Astrocyte of the cerebellum (primary cell): ENCODE results near the gene UQCR10.

Experiments used
- DNase-seq: peaks from one replicate; pipeline ENCODE4 v3.0.0-alpha.2; 2011; ENCODE audit warnings: low read depth
- H3K4me3 ChIP-seq: 2 replicates; pipeline ENCODE4 v1.5.1; 2011; ENCODE audit warnings: mild to moderate bottlenecking, low read depth, low read length, moderate library complexity
- in situ Hi-C: cut with HindIII; loops from 2 replicates; pipeline ENCODE4 v1.10.0; 2017; ENCODE audit warnings: low sequenced_read_pairs
- TF ChIP-seq, protein P1 (sequence below): IDR thresholded peaks from 2 replicates; pipeline ENCODE4 v1.5.1; 2012; ENCODE audit warnings: low read length, low read depth, moderate library complexity, mild to moderate bottlenecking; ENCODE audit errors: missing control alignments

Gene UQCR10

DNA sequence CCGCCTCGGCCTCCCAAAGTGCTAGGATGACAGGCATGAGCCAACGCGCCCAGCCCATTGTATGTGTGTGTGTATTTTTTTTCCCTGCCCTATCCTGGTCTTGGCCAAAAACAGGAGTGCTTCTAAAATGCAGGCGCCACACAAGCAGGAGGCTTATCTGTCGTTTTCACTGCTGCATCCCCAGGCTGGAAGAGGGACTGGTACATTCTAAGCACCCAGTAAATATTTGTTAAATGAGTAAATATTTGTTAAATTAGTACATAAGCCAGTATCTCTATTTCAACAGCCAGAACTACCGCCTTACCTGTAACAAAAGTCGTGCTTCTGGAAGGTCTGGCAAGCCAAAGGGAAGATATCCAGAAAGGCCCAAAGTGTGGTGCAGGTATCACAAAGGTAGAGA is 46.0 kb downstream of the UQCR10 start:
- no peak overlapping the region for H3K4me3 ChIP-seq
- in situ Hi-C loops: no loop called here
- no peak for DNase-seq
- TF ChIP-seq, protein P1, sequence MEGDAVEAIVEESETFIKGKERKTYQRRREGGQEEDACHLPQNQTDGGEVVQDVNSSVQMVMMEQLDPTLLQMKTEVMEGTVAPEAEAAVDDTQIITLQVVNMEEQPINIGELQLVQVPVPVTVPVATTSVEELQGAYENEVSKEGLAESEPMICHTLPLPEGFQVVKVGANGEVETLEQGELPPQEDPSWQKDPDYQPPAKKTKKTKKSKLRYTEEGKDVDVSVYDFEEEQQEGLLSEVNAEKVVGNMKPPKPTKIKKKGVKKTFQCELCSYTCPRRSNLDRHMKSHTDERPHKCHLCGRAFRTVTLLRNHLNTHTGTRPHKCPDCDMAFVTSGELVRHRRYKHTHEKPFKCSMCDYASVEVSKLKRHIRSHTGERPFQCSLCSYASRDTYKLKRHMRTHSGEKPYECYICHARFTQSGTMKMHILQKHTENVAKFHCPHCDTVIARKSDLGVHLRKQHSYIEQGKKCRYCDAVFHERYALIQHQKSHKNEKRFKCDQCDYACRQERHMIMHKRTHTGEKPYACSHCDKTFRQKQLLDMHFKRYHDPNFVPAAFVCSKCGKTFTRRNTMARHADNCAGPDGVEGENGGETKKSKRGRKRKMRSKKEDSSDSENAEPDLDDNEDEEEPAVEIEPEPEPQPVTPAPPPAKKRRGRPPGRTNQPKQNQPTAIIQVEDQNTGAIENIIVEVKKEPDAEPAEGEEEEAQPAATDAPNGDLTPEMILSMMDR: no peak

DNA sequence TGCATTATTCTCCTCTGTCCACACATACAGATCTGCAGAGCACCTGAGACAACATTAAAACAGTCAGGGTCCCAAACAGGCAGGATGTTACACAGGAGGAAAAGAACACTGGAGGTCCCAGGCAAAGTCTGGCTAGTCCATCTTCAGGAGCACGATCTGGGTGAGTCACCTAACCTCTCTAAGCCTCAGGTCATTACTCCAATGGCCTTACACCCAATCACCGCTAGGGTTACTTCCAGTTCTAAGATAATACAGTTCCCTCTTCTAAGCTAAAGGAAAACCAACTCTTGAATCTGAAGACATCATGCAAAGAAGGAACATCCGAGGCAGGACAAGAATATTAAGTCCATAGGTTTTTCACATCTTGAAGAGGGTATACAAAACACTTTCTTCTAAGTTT is 46.4 kb downstream of the UQCR10 start:
- in situ Hi-C loops: no loop called here
- TF ChIP-seq, protein P1: no peak
- no peak for DNase-seq
- no peak overlapping the region for H3K4me3 ChIP-seq

DNA sequence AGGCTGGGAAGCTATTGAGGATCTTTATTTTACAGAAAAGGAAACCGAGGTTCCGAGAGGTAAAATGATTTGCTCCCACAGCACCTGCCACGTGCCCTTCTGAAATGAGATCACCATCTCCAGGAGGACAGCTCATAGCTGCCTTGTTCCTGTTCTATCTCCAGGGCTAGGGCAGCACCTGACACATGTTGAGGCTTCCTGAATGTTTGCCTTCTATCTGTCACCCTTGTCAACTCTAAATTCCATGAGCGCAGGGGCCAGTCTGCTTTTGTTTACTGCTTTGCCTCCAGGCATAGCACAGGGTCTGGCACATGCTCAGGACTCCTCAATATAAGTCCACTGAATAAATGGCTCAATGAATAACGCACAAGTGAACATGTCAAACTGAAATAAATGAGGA is 46.8 kb downstream of the UQCR10 start:
- H3K4me3 ChIP-seq: no peak overlapping the region
- TF ChIP-seq, protein P1: no peak
- in situ Hi-C loops: no loop called here
- DNase-seq: no peak

DNA sequence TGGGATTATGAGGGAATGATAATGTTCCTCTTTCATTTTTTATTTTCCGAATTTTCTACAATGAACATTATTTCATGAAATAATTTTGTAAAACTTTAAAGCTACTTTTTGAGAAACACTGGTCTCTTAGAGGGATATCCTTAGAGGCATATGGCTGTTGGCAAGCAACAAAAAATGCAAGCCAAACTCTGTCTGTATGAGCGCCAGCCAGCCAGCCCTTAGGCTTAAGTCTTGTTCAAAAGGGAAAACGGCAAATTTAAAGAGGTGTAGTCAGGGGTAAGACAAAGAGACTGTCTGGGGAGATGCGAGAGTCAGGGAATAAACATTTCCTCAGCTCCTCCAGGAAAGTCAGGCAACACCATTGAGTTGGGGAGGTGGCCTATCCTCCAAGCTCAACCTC is 48.4 kb downstream of the UQCR10 start:
- no peak for DNase-seq
- in situ Hi-C loops: loop anchor here (5.0 kb wide), 1 partner anchor 102 kb away; no protein-coding TSS in a partner anchor
- no peak overlapping the region for H3K4me3 ChIP-seq
- TF ChIP-seq, protein P1: no peak

DNA sequence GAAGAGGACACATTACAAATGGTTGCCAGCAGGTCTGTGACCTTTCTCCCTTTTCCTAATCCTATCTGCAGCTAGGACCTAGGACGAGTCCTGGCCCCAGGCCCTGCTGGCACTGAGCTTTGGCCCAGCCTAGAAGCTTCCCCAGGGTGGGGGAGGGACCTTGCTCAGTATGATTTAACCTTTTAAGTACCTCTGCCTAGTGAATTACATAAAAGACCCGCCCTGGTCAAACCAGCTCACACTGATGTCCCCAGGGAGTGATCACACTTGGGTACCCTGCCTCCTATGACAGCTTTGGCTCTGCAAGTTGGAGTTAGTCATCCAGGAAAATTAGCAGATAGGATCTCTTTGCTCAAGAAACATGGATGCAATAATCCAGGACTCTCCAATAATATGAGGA is 49.0 kb downstream of the UQCR10 start:
- DNase-seq: no peak
- in situ Hi-C loops: loop anchor here (5.0 kb wide), 1 partner anchor 101 kb away; no protein-coding TSS in a partner anchor
- TF ChIP-seq, protein P1: no peak
- no peak overlapping the region for H3K4me3 ChIP-seq

DNA sequence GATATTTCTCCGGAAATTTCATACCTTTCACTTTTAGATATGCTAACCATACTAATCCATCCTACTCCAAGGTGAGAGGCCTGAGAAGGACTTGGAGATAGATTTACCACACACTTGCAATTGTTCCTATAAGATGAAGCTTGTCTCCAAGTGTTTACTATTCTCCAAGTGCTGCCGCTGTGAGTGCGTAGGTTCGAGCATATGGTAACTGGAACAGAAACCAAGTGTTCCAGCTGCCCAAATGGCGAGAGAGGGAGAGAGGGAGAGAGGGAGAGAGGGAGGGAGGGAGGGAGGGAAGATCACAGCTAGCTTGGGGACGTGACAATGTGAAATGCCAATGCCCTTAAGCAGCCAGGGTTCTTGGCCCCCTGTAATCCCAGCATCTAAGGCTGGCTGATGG is 49.4 kb downstream of the UQCR10 start:
- H3K4me3 ChIP-seq: no peak overlapping the region
- in situ Hi-C loops: loop anchor here (5.0 kb wide), 1 partner anchor 101 kb away; no protein-coding TSS in a partner anchor
- DNase-seq: no peak
- TF ChIP-seq, protein P1: no peak
